Measurements from ENCODE around the gene TNFSF10.

DNA sequence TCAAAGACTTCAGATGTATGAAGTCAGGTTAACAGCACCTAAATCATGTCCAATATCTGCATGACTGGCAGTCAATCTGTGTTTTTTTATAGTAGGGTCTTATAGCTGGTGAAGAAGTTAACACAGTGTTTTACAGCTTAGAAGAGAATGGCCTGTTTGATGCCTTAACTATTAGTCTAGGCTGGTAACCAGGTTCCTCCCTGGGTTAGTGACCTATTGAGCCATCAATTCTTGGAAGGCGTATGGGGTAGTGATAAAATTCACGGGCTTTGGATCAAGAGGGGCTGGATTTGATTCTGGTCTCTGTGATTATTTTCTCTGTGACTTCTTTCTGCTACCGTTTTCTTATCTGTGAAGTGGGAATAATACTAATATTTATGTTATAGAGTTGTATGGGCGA lies 16.0 kb upstream of the TNFSF10 start:
- TF ChIP-seq, protein P1, sequence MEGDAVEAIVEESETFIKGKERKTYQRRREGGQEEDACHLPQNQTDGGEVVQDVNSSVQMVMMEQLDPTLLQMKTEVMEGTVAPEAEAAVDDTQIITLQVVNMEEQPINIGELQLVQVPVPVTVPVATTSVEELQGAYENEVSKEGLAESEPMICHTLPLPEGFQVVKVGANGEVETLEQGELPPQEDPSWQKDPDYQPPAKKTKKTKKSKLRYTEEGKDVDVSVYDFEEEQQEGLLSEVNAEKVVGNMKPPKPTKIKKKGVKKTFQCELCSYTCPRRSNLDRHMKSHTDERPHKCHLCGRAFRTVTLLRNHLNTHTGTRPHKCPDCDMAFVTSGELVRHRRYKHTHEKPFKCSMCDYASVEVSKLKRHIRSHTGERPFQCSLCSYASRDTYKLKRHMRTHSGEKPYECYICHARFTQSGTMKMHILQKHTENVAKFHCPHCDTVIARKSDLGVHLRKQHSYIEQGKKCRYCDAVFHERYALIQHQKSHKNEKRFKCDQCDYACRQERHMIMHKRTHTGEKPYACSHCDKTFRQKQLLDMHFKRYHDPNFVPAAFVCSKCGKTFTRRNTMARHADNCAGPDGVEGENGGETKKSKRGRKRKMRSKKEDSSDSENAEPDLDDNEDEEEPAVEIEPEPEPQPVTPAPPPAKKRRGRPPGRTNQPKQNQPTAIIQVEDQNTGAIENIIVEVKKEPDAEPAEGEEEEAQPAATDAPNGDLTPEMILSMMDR (IDR thresholded peaks at IDR 0.05), result no peak
- TF ChIP-seq POLR2AphosphoS5 (IDR thresholded peaks at IDR 0.05), result no peak

Measured in esophagus muscularis mucosa (tissue), 3 donors.